Colon (tissue), 2 donors: ENCODE results near the gene METAP1.
"Not testable (repeated sequence)": the region's sequence is repeated elsewhere in the genome, so short reads cannot be mapped to it uniquely, and the experiment has no call there.

Experiments used
- FAIRE-seq: peaks from 2 replicates; lab custom pipeline; 2012; peaks lifted over from hg19 to GRCh38; lab: Jason Lieb, UNC
- donor health status: control.
- donor health status: control.

The METAP1 gene

DNA sequence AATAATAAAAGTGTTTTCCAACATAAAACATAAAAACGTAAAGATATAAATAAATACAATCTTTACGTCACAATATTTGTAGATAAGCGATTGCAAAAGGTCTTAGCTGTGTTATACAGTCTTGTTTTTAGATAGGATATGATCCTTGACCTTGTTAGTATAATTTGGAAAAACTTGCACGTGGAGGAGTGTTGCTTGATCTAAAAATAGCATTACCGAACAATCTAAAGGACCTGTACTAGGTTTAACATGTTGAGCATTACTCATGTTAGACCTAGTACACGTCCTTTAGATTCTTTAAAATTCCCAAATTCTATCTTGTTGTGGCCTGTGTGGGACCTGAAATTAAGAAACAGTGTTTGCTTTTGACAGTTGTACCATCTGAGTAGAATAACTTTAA, 1.6 kb downstream of the METAP1 start:
- FAIRE-seq, result no peak

DNA sequence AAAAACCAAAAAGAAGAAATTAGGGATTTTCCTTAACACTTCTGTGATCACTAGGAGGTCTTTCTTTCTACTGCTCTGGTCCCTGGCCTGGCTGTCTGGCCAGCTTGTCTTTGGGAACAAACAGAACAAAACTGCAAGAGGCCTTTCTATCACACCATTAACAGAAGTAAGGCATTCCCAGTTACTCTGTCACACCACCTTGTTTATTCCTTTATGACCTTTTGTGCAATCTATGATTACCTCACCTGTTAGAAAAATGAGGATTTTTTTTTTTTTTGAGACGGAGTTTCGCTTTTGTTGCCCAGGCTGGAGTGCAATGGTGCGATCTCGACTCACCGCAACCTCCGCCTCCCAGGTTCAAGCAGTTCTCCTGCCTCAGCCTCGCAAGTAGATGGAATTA, 3.0 kb downstream of the METAP1 start:
- no peak for FAIRE-seq

GRCh38 chr4:99002279-99002678, 6.8 kb downstream of the METAP1 start:
- no peak for FAIRE-seq

DNA sequence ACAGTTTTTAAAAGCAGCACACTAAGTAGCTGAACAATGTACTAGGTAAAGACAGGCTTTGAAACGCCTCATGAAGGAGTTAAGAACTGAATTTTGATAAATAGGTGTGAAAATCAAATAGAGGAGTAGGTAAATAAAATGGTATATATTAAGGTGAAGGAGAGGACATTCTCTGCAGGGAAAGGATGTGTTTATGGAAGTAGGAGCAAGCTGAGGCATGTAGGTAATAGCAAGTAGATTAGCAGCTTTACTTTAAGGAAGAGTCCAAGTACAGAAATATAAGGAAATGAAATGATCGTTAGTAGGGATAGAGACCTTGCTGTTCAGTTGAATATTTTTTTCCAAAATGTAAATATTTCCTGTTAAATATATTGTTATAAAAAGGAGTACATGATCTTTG, 12.5 kb downstream of the METAP1 start:
- FAIRE-seq, result no peak

DNA sequence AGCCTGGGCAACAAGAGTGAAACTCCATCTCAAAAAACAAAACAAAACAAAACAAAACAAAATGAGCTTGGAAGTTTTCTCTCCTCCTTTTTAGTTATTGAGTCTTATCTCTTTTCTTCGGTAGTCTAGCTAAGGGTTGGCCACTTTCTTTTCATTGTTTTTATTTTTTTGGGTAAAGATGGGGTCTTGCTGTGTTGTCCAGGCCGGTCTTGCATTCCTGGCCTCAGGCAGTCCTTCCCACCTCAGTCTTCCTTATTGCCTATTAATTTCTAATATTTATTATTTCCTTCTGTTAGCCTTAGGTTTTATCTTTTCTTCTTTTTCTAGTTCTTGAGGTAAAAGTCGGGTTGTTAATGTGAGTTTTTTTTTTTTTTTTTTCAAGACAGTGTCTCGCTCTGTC, 16.4 kb downstream of the METAP1 start:
- FAIRE-seq, result no peak

DNA sequence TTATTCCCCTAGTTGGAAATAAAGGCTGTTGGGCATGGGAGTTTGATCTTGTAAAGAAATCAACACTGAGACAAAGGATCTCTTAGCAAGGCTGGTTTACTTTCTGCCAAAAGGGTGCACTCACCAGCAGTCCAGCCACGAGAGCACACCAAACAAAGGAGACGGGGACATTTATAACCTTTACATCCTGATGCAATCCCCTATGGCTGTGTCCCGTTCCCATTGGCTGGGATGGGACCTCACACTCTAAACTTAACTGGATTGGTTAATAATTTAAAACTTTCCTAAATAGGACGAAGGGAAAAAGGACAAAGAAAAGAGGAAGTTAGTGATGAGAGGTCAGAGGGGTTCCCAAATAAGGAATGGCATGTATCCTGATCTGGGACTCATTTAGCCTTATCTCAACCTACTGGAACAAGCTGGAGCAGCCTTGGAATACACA, 17.9 kb downstream of the METAP1 start:
- FAIRE-seq, result no peak

- no peak for FAIRE-seq
These were observed 18.5 kb downstream of the METAP1 start for GRCh38 chr4:99013884-99014523.

GRCh38 chr4:99021386-99021785, 25.9 kb downstream of the METAP1 start:
- FAIRE-seq, result no peak

DNA sequence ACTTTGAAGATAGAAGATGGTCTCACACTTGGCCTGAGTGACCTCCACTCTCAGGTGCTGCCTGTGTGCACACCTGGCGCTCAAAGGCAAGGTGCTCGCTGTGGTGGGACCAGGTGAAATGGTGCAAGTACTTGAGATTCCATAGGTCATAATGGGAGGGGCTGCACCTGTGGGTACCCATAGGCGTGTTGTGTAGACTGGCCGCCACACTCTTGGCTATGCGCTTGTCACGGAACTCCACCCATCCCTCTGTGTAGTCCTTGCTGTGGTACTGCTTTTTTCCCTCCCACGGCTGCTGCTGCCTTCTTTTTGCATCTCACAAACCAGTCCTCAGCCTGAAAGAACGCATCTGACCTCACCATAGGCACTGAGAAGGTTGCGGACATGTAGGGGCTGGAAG, 27.0 kb downstream of the METAP1 start:
- no peak for FAIRE-seq

- not testable (repeated sequence) for FAIRE-seq
These were observed 28.3 kb downstream of the METAP1 start for GRCh38 chr4:99023800-99024251.

- FAIRE-seq, result no peak
These were observed 29.2 kb downstream of the METAP1 start for GRCh38 chr4:99024481-99025275.

- FAIRE-seq, result no peak
These were observed 30.0 kb downstream of the METAP1 start for GRCh38 chr4:99025506-99025905.

DNA sequence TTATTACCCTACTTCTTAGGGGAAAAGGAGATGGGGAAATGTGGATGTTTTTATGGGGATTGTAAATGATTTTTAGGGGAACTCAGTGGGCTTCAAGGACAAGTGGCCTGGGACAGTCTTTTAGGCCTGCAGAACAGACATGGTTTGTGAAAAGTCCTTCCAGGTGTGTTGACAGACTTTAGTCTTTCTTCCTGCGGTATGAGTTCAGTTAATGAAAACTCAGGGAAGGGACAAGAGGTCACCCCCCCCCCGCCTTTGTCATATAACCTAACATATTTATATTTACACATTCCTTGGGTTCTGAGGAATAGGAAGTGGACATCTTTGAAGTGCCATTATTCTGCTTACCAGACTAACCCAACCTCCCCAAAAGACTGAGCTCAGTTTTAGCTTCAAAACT, 31.8 kb downstream of the METAP1 start:
- FAIRE-seq, result no peak

DNA sequence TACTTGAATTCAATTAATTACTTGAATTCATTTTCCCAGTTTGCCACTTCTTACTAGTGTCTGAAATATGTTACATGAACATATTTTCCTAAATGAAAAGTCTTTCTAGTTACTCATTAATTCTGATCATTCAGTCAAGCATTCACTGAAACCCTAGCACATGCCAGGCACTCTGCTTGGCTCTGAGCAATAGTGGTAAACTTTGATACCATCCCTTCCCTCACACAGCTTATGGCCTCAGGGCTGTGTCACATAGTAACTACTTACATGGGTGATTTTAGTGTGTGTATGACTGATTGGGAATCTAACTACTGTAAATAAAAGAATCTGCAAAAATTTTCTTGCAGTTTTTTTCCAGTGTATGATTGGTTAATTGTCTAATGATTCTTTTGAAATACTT, 32.7 kb downstream of the METAP1 start:
- FAIRE-seq, result no peak

GRCh38 chr4:99029018-99029735, 33.7 kb downstream of the METAP1 start:
- FAIRE-seq, result no peak

DNA sequence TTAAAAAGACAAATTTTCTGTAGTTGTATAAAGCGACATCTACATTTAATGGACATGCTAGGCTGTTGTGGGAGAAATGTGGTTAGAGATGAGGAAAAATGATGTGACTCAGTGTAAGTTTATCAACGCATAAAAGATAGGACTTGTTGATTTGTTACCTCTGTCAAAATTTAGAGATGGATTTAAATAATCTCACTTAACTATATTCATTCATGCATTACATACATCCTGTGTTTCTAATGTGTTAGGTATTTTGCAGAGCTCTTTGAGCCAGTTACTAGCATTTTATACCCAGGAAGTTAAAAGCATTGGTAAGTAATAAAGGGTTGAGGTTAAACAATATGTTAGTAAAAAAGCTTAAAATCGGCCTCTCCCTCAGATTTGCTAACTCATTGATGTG, 34.3 kb downstream of the METAP1 start:
- FAIRE-seq, result no peak

- FAIRE-seq, result no peak
These were observed 38.4 kb downstream of the METAP1 start for GRCh38 chr4:99033956-99034355.

DNA sequence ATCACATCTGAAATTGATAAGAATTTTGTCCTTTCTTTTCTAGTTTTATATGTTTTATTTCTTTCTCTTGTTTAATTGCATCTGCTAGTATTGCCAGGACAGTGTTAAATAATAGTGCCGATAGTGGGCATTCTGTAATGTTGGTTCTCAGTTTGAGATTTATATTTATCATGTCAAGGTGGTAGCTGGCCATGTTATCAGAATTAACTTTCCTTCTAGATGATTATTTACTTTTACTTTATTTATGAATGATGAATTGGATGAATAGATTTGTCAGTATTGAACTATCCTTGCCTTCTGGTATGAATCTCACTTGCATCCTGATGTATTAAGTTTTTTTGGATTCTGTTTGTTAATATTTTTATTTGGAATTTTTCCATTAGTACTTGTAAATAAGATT, 42.7 kb downstream of the METAP1 start:
- no peak for FAIRE-seq

DNA sequence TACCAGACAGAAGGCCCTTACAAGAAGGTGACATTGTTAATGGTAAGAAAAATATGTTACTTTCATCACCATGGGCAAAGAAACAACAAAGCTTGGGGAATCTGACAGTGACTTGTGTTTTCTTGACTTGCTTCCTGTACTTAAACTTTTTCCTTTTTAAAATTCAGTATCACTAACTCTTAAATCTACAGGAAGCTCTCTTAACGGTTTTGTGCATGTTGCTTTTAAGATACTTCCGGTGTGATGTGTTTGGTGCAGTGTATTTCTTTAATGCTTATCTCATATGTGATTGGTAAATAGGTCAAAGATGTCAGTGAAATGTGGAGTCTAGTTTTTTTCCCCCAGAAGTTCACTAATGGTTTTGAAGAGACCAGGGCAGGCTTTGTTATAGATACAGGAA, 47.8 kb downstream of the METAP1 start:
- FAIRE-seq, result no peak

DNA sequence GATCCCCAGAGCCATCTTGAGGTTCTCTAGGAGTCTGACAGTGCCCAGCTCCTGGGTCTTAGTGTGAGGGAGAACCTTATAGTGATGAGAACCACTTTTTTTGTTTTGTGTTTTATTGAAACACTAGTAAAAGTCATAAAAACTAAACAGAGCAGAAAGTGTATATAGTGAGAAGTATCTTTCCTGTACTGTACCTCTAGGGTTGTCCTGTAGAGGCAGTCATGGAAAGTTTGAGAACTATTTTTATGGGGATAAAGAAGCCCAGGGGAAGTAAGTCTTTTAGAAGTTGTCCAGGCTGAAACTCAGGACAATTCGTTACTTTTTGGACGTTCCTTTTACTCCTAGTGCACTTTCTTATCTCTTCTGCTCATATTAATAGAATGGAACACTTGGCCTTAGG, 52.2 kb downstream of the METAP1 start:
- FAIRE-seq, result no peak

- FAIRE-seq, result no peak
These were observed 57.4 kb downstream of the METAP1 start for GRCh38 chr4:99052902-99053301.

DNA sequence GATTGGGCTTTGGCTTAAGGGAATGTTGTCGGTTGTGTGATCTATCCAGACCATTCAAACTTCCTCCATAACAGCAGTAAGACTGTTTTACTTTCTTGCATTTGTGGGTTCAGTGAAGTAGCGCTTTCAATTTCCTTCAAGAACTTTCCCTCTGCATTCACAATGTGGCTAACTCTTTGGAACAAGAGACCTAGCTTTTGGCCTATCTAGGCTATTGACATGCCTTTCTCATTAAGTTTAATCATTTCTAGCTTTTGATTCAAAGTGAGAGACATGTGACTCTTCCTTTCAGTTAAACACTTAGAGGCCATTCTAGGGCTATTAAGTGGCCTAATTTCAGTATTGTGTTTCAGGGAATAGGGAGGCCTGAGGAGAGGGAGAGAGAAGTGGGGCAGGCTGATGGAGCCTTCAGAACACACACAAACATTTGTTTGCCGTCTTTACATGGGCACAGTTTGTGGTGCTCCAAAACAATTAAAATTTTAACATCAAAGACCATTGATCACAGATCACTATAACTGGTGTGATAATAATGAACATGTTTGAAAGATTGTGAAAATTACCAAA, 59.0 kb downstream of the METAP1 start:
- no peak for FAIRE-seq

GRCh38 chr4:99058228-99058627, 62.7 kb downstream of the METAP1 start:
- FAIRE-seq, result no peak
